BJ (cell line): Measurements from ENCODE around the gene ACYP2. TPM values are rescaled to one million over a fixed set of nuclear protein-coding genes. Genes with fewer than 3 reads are reported as not detected.
"Not testable (repeated sequence)": the region's sequence is repeated elsewhere in the genome, so short reads cannot be mapped to it uniquely, and the experiment has no call there.

Experiments
- CTCF ChIA-PET: fragments of 350-600 bp; formaldehyde crosslinking; extraction: SDS; loops from one replicate; lab custom pipeline; 2021; ENCODE audit warnings: antibody characterized with exemption, inconsistent platforms; lab: Yijun Ruan, JAX
- POLR2A ChIA-PET: fragments of 300-600 bp; sonication (Branson Sonifier 250); formaldehyde crosslinking; extraction: SDS; loops from one replicate; lab custom pipeline; 2021; ENCODE audit warnings: antibody characterized with exemption; lab: Charles Lee
- DNase-seq: peaks from one replicate; pipeline ENCODE4 v3.0.0-alpha.2; 2011; ENCODE audit warnings: low read depth
- H3K27me3 ChIP-seq: 2 replicates; pipeline ENCODE4 v1.6.0; 2011; ENCODE audit warnings: low read length; ENCODE audit not compliant: control insufficient read depth, insufficient read depth
- H3K36me3 ChIP-seq: 2 replicates; pipeline ENCODE4 v1.5.1; 2011; ENCODE audit warnings: low read length; ENCODE audit not compliant: control insufficient read depth, insufficient read depth
- H3K4me3 ChIP-seq: 2 replicates; pipeline ENCODE4 v1.5.1; 2011; ENCODE audit warnings: low read depth, mild to moderate bottlenecking, control low read depth, low read length
- polyA plus RNA-seq: library from polyadenylated mRNA; depleted of rRNA; stranded (reverse); fragments of >200 nt; gene quantifications from 2 replicates; pipeline ENCODE4 v1.2.3, GENCODE V29; 2011
- TF ChIP-seq, protein P1 (sequence below): IDR thresholded peaks from 2 replicates; pipeline ENCODE4 v1.5.1; 2011; ENCODE audit warnings: low read depth, mild to moderate bottlenecking, control low read depth, inconsistent platforms, low read length, moderate library complexity; ENCODE audit not compliant: insufficient read depth

The ACYP2 gene
- polyA plus RNA-seq, 1 experiment = 7.0 TPM

DNA sequence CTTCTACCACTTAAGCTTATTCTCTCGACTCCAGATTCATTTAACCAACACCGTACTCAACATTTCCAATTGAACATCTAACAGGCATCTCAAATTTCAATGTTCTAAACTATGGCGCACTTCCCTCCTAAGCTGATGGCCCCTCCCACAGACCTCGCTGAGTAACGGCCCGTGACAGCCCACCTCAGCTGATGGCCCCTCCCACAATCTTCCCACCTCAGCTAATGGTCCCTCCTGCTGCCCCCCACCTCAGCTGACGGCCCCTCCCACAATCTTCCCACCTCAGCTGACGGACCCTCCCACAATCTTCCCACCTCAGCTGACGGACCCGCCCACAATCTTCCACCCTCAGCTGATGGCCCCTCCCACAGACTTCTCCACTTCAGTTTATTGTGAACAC lies 197.7 kb downstream of the ACYP2 start:
- Histone ChIP-seq H3K4me3 (no peak overlapping the region), H3K27me3 (no peaks in the 10 kb centered on the region), H3K36me3 (no peaks in the 10 kb centered on the region)
- POLR2A ChIA-PET = no interaction called here
- no peak for DNase-seq
- CTCF ChIA-PET = interaction anchor here (1.0 kb wide), 1 partner anchor 9 kb away, joined by 5 read pairs; no protein-coding TSS in a partner anchor
- TF ChIP-seq, protein P1, sequence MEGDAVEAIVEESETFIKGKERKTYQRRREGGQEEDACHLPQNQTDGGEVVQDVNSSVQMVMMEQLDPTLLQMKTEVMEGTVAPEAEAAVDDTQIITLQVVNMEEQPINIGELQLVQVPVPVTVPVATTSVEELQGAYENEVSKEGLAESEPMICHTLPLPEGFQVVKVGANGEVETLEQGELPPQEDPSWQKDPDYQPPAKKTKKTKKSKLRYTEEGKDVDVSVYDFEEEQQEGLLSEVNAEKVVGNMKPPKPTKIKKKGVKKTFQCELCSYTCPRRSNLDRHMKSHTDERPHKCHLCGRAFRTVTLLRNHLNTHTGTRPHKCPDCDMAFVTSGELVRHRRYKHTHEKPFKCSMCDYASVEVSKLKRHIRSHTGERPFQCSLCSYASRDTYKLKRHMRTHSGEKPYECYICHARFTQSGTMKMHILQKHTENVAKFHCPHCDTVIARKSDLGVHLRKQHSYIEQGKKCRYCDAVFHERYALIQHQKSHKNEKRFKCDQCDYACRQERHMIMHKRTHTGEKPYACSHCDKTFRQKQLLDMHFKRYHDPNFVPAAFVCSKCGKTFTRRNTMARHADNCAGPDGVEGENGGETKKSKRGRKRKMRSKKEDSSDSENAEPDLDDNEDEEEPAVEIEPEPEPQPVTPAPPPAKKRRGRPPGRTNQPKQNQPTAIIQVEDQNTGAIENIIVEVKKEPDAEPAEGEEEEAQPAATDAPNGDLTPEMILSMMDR = no peak

DNA sequence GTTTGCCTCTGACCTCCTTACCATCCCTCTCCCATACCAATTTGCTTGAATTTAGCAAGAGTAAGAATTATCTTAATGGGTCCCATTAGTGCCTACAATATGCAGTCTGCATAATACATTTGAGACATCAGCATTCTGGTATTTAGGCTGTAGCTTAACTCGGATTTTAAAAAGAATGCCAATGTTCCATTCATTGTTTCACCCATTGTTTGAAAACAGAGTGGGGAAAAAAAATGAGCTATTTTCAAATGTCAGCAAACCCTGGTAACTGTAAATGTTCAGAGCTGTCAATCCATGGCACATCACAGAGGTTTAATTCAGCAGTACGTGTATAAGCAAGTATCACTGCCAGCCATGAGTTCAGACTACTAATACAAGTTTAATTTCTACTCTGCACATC lies 202.6 kb downstream of the ACYP2 start:
- CTCF ChIA-PET = interaction anchor here (1.9 kb wide), 1 partner anchor 9 kb away, joined by 7 read pairs; no protein-coding TSS in a partner anchor
- POLR2A ChIA-PET = no interaction called here
- Histone ChIP-seq H3K4me3 (no peak overlapping the region), H3K27me3 (peaks cover 3% of the 10 kb centered on the region), H3K36me3 (no peaks in the 10 kb centered on the region)
- no peak for DNase-seq
- TF ChIP-seq, protein P1 = no peak

DNA sequence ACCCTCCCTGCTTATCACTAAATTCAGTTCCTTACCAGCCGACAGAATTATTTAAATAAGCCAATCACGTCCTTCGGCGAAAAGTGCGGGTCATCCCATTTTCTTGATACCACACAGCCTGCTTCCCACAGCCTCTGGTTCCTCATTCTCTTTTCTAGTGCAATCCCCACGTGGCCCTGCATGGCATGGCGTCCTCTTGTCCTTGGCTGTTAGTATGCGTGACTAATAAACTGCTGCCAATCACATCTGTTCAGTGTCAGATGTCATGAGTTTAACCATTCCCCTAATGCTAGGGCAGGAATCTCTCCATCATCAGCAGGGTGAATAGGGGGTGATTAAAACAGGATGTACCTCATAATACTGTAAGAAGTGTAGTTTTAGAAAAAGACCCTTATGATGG lies 203.4 kb downstream of the ACYP2 start:
- H3K4me3 ChIP-seq = no peak overlapping the region
- POLR2A ChIA-PET = no interaction called here
- CTCF ChIA-PET = no interaction called here
- no peaks in the 10 kb centered on the region for H3K36me3 ChIP-seq
- DNase-seq = no peak
- peaks cover 3% of the 10 kb centered on the region for H3K27me3 ChIP-seq
- TF ChIP-seq, protein P1 = no peak

DNA sequence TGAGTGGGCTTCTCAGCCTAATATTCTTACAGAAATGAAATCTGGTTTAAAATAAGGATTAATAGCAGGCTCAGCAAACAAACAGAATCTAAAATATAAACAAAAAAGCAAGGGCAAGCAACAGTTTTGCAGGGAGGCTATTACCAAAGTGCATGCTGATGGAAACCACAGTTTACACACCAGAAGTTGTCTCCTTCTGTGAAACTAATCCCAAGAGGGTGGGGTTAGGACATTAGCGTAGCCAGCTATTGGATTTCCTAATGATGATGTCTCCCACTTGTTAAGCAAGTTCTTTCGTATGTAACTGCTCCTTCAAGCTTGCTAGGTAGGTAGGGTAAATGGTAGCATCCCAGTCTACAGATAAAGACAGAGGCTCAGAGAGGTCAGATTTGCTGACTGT lies 205.6 kb downstream of the ACYP2 start:
- DNase-seq = no peak
- TF ChIP-seq, protein P1 = no peak
- CTCF ChIA-PET = no interaction called here
- Histone ChIP-seq H3K36me3 (no peaks in the 10 kb centered on the region), H3K27me3 (peaks cover 3% of the 10 kb centered on the region), H3K4me3 (no peak overlapping the region)
- POLR2A ChIA-PET = no interaction called here

DNA sequence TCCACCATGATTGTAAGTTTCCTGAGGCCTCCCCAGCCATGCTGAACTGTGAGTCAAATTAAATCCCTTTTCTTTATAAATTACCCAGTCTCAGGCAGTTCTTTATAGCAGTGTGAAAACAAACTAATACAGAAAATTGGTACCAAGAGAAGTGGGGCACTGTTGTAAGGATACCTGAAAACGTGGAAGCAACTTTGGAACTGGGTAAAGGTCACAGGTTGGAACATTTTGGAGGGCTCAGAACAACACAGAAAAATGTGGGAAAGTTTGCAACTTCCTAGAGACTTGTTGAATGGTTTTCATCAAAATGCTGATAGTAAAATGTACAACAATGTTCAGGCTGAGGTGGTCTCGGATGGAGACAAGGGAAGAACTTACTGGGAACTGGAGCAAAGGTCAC lies 209.1 kb downstream of the ACYP2 start:
- H3K27me3 ChIP-seq, DNase-seq, H3K4me3 ChIP-seq, H3K36me3 ChIP-seq, CTCF ChIA-PET, POLR2A ChIA-PET: not testable (repeated sequence)

DNA sequence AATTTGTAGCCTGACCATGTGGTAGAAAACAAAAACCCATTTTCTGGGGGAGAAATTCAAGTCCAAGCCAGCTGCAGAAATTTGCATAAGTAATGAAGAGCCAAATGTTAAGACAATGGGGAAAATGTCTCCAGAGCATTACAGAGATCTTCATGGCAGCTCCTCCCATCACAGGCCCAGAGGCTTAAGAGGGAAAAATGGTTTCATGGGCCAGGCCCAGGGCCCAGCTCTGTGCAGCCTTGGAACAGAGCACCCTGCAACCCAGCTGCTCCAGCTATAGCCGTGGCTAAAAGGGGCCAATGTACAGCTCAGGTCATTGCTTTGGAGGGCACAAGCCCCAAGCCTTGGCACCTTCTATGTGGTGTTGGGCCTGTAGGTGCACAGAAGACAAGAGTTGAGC lies 209.7 kb downstream of the ACYP2 start:
- ChIA-PET CTCF (no interaction called here), POLR2A (no interaction called here)
- Histone ChIP-seq H3K27me3 (peaks cover 3% of the 10 kb centered on the region), H3K36me3 (no peaks in the 10 kb centered on the region), H3K4me3 (no peak overlapping the region)
- TF ChIP-seq, protein P1 = no peak
- DNase-seq = no peak
